ENCODE measurements around the gene S100A7.
"Not testable (repeated sequence)": the region's sequence is repeated elsewhere in the genome, so short reads cannot be mapped to it uniquely, and the experiment has no call there.

Gene S100A7

DNA sequence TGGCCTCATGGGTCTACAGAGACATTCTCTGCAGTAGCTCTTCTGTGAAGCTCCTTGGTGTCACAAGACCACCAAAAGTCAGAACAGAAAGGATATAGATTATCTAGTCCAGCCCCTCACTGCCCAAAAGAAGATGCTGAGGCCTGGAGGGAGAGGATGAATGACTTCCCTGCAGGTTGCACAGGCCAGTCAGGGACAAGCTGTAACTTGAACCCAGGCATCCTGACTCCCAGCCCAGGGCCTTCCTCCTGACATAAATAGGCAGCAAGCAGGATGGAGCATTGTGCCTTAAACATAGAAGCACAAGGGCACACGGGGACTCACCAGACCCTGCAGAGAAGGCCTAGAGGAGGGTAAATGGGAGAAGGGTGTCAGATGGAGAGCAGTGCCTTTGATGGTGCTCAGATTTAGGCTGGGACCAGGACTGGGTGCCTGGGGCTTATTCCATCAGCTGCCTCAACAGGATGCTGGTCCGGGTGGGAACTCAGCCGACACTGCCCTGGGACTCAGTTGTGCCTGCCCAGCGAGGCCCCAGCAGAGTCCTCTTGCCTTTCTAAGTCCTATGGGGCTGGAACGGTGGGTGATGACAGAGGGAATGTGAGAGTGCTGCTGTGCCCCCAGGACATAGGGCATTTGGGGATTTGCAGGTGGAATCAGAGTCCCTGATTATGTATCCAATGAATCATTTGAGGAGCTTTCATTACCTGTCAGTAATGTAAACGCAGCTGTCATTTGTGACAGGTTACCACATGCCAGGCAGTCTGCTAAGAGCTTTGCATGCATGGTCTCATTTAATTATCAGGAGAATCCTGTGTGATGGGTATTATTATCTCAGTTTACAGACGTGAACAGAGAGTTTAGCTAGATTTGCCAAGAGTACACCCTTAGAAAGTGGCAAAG is 30.9 kb downstream of the S100A7 start:
- no peak for DNase-seq

DNA sequence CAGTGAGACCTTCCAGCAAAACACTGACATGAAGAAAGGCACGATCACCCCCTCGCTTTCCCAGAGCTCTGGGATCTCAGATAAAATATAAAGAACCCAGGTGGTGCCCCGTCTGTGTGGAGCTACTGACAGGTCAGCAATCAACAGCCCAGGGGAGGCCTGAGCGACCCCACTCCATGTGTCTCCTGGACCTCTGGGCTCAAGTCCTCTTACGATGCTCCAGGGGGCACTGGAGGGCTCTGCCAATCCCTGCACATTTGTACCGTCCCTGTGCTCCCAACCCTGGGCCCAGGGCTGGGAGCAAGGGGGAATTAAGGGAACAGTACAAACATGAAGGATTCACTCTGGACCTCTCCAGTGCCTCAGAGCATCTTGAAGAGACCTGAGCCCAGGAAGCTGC is 31.7 kb downstream of the S100A7 start:
- DNase-seq: no peak

DNA sequence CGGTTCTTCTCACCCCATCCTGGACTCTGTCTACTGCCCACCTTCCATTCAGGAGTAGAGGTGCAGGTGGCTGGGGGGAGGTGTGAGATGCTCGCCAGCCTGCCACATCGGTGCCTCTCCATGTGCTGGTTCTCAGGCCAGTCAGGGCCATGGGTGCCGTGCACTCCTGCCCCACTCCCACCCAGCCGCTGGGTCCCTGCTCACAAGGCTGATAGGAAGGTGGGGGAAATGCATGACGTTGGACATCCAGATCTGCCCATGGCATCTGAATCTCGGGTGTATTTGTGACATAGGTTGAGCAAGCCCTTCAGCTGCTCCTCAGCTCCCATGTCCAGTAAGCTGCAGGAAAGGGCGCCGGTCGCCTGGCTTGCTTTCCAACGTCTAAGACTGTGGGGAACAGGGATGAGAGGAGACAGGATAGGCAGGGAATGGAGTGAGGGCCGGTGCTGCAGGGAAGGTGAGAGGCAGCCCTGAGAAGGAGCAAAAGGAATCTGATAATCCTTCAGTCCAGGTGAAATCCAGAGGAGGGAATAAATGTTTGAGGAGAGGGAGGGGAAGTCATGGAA is 32.3 kb downstream of the S100A7 start:
- DNase-seq: no peak

DNA sequence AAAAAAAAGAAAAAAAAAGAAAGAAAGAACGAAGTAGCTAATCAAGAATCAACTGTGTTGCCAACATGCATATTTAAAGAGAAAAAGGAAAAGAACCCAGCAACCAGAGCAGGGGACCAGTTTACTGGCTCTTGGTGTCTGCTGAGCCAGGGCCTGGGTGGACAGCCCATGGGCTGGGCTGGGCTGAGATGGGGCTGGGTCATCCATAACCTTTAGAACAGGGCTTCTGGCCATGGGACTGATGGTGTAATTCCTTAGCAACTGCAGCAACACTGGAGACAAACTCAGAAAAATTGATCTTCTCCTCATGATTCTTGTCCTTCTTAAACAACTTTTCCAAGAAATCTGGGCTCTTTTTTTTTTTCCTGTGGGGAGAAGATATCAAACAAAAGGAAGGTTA is 33.6 kb downstream of the S100A7 start:
- DNase-seq: no peak

DNA sequence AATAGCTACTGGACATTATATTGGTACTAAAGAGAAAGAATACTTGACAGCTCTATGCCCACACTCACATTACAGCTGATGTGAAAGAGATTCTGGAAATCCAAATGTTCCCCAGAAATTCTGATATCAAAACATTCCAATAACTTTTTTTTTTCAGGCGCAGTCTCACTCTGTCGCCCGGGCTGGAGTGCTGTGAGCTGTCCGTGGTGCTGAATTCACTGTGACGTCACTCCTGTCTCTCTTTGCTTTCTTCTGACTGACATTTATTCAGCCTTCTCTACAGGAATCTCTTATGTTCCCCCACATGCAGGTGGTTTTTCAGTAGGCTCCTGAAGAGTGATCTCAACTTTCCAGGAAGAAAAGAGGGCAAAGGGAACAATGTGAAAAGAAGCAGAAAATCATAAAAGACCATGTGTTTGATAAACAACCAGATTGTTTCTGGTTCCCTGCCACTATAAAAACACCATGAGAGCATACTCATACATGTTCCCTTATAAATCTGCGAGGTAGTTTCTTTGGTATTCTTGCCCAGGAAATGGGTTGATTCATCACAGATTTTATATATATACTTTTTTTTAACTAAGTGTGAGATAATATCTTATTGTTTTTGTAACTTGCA is 37.9 kb downstream of the S100A7 start:
- no peak for DNase-seq

DNA sequence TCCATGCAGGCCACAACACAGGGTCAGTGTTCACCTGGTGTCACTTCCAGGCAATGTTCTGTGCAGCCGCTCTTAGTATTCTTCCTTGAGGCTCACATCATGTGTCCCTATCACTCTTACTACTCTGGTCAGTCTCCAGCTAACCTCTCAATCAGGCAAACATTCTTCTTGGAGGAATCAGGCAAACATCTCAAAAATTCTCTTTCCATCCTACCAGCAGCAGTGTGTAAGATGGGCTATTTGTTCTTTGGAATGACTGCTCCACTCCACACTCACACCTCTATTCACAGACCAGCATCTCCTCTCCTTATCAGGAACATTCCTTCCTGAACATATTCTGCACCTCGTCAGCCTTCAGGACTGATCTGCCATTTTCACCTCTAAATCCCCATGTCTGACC is 40.1 kb downstream of the S100A7 start:
- DNase-seq: no peak

DNA sequence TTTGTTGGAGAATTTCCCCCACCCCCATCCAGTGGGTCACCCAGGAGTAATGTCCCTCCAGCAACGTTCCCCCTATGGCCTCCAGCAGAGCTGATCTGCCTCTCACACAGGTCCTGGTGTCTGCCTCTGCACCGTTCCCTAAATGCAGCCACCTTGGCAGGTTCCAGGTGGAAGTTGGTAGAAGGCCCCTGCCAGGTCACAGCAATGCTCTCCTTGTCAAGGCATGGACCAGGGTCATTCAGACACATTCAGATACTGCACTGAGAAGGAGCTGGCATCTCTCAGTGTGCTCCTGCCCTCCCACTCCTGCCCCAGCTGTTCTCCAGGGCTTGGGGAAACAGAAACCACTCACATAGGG is 41.0 kb downstream of the S100A7 start:
- DNase-seq: not testable (repeated sequence)

DNA sequence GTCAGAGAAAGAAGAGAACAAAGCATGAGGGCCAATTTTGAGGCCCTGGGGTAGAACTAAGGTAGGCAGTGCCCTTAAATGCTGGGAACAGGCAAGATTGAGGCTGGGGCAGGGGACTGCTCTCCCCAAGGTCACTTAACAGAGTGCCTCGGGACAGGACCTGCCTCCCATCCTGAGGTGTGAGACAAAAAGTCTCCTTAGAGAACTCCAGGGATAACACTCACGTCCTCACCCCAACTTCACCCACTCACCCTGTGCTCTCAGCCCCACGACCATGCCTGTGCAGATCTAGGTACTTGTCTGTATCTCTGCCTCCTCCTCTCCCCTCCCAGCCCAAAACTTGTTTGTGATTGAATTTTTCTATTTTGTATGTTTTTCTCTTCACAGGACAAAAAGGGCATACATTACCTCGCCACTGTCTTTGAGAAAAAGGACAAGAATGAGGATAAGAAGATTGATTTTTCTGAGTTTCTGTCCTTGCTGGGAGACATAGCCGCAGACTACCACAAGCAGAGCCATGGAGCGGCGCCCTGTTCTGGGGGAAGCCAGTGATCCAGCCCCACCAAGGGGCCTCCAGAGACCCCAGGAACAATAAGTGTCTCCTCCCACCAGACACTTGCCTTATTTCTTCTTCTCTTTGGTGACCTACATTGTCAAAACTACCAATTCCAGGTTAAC is 41.6 kb downstream of the S100A7 start:
- DNase-seq: not testable (repeated sequence)

DNA sequence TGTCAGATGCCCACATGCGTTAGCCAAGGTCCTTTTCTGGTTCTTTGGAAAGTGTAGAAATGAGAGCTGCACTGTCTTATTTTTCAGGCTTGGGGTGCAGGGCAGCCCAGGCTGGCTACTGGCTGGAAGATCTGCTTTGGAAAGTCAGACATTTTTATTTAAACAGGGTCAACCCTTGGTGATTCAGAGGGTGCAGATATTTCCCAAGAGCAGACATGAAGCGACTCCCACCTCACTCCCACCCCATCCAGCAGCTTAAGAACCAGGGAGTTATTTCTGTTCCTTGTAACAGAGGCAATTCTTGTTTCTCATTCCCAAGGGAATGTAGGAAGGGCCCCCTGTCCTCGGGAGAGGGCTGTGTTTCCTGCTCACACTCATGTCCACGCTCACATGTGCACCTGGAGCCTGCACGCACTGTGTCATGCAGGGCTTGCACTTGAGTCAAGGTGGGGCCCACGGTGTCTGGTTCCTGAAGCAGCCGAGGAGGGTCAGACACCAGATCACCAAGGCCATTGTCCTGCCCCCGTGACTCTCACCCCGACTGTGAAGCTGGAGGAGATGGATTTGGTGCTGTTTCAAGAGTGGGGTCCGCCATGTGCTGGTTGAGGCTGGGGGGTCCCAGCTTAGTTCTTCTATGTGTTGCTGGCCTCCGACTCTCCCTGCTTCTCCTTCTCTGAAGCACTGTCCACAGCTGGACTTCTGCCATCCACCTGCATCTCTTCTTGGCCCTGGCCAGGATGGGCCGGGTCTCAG is 43.1 kb downstream of the S100A7 start:
- no peak for DNase-seq

DNA sequence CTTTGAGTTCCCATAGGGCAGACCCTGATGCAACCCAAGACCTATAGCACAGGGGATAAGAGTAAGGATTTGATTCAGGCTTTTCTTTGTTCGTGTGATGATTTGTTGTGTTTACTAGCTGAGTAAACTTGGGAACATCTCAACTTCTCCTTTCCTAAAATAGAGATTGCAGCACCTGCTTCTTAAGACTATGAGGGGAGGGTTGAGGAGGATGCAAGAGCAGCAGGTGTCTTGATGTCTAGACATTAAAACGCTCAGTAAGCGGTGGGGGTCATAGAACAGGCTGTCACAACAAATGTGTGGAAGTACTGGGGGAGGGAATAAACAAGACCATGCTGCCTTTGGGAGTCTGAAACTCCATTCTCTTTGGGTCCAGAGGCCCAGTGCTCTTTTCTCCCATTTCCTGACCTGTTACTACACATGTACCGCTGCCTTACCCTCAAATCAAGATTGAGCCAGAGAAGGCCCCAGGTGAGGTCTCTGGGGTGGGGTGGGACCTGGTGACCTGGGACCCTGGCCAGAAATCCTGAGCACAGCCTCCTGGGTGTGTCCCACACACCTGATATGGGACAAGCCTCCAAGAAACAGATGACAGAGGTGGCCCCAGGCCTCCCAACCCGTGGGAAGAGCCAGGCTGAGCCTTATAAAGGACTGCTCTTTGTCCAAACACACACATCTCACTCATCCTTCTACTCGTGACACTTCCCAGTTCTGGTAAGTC is 44.4 kb downstream of the S100A7 start, which contains the start of gene S100A7A:
S100A7A (plus strand) TSS at position 671 of the 721 bp plus-strand sequence. CDS start 1,563 bp downstream, outside the sequence.
- no peak for DNase-seq

DNA sequence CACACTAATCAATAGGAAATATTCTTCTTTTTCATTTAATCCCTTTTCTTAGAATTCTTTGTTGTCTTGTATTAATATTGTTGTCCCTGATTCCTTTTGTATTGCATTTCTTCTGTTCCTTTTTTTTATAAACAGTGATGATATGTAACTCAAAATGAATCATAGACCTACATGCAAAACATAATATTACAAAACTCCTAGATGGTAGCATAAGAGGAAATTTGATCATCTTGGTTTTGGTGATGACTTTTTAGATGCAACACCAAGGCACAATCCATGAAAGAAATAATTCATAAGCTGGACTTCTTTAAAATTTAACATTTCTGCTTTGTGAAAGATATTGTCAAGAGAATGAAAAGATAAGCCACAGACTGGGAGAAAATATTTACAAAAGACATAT is 46.5 kb downstream of the S100A7 start:
- DNase-seq: not testable (repeated sequence)
